Measurements from ENCODE around the gene PASD1. TPM values are rescaled to one million over a fixed set of nuclear protein-coding genes. Genes with fewer than 3 reads are reported as not detected.
"Not testable (repeated sequence)": the region's sequence is repeated elsewhere in the genome, so short reads cannot be mapped to it uniquely, and the experiment has no call there.

Gene PASD1
- total RNA-seq, 1 donor from 2014 or later, result not detected

DNA sequence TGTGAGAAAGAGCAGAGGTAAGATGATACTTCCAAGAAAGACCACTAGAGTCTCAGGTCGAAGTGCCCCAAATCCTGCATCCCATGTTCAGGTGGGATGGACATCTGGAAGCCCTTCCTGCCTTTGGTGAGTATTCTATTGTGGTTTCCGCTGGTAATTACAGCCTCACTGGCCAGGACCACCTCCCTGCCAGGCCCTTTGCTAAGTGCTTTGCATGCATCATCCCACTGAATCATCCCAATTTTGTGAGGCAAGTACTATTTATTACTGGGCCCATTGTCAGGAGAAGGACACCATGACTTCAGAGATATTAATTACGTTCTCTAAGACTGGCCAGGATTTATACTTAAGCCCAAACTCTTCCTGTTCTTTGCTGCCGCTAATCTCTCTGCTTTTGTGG, 10.7 kb upstream of the PASD1 start:
- H3F3A ChIP-seq (ENCODE audit: low read depth), result no peaks in the 10 kb centered on the region
- H3K27me3 ChIP-seq, result no peaks in the 10 kb centered on the region
- no peak overlapping the region for H3K4me2 ChIP-seq
- no peak for DNase-seq (ENCODE audit: low spot score)
- Mint-ChIP-seq H3K27ac (no peak overlapping the region), H3K36me3 (no peaks in the 10 kb centered on the region), H3K9me3 (peaks cover 7% of the 10 kb centered on the region), H3K4me1 (no peaks in the 10 kb centered on the region), H3K27me3 (ENCODE audit: insufficient read depth, low read depth) (no peaks in the 10 kb centered on the region), H3K4me3 (no peak overlapping the region)
- no peak overlapping the region for H3K27ac ChIP-seq
- H3K79me2 ChIP-seq (ENCODE audit: low read depth), result no peaks in the 10 kb centered on the region
- H3K9ac ChIP-seq, result no peak overlapping the region
- no peaks in the 10 kb centered on the region for H4K20me1 ChIP-seq (ENCODE audit: low read depth)
- H2AFZ ChIP-seq (replicated peaks), result no peak overlapping the region
- no peaks in the 10 kb centered on the region for H3K36me3 ChIP-seq
- no peaks in the 10 kb centered on the region for H3K9me3 ChIP-seq (ENCODE audit: low read depth)
- H3K4me1 ChIP-seq, result no peaks in the 10 kb centered on the region
- no peak for TF ChIP-seq EZH2 (IDR thresholded peaks at IDR 0.05)
- no peak for TF ChIP-seq EZH2phosphoT487 (IDR thresholded peaks at IDR 0.05)
- TF ChIP-seq, protein P1, sequence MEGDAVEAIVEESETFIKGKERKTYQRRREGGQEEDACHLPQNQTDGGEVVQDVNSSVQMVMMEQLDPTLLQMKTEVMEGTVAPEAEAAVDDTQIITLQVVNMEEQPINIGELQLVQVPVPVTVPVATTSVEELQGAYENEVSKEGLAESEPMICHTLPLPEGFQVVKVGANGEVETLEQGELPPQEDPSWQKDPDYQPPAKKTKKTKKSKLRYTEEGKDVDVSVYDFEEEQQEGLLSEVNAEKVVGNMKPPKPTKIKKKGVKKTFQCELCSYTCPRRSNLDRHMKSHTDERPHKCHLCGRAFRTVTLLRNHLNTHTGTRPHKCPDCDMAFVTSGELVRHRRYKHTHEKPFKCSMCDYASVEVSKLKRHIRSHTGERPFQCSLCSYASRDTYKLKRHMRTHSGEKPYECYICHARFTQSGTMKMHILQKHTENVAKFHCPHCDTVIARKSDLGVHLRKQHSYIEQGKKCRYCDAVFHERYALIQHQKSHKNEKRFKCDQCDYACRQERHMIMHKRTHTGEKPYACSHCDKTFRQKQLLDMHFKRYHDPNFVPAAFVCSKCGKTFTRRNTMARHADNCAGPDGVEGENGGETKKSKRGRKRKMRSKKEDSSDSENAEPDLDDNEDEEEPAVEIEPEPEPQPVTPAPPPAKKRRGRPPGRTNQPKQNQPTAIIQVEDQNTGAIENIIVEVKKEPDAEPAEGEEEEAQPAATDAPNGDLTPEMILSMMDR (IDR thresholded peaks at IDR 0.05), result no peak
- H3K4me3 ChIP-seq, result no peak overlapping the region

DNA sequence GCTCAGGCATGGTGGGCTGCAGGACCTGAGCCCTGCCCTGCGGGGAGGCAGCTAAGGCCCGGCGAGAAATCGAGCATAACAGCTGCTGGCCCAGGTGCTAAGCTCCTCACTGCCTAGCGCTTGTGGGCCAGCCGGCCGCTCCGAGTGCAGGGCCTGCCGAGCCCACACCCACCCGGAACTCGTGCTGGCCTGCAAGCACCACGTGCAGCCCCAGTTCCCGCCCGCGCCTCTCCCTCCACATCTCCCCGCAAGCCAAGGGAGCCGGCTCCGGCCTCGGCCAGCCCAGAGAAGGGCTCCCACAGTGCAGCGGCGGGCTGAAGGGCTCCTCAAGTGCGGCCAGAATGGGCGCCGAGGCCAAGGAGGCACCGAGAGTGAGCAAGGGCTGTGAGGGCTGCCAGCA, 8.2 kb upstream of the PASD1 start:
- H3K27ac ChIP-seq; H3K9me3 Mint-ChIP-seq; H3K9me3 ChIP-seq (ENCODE audit: low read depth): not testable (repeated sequence)

DNA sequence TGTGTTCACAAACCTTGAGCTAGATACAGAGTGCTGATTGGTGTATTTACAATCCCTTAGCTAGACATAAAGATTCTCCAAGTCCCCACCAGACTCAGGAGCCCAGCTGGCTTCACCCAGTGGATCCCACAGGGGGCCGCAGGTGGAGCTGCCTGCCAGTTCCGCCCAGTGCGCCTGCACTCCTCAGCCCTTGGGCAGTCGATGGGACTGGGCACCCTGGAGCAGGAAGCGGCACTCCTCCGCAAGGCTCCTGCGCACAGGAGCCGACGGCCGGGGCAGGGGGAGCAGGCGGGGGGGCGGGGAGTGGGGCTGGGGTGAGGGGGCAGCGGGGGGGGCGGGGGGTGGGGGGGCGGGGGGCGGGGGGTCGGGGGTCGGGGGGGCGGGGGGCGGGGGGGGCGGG, 990 bp upstream of the PASD1 start:
- not testable (repeated sequence) for H3K79me2 ChIP-seq (ENCODE audit: low read depth); H3K9me3 ChIP-seq (ENCODE audit: low read depth); H3K27me3 Mint-ChIP-seq (ENCODE audit: insufficient read depth, low read depth); H3K27ac Mint-ChIP-seq; H3K27me3 ChIP-seq; H3K4me2 ChIP-seq; H2AFZ ChIP-seq (replicated peaks); H3K36me3 ChIP-seq; H3K36me3 Mint-ChIP-seq; H3F3A ChIP-seq (ENCODE audit: low read depth); DNase-seq (ENCODE audit: low spot score); H3K4me3 Mint-ChIP-seq; H3K4me1 ChIP-seq; H4K20me1 ChIP-seq (ENCODE audit: low read depth); H3K4me3 ChIP-seq; H3K4me1 Mint-ChIP-seq; H3K27ac ChIP-seq; H3K9ac ChIP-seq
- peaks cover 20% of the 10 kb centered on the region for H3K9me3 Mint-ChIP-seq

More for the DNA sequence above, 8.2 kb upstream of the PASD1 start:
- H3K4me3 Mint-ChIP-seq; H3F3A ChIP-seq (ENCODE audit: low read depth); H3K79me2 ChIP-seq (ENCODE audit: low read depth); H2AFZ ChIP-seq (replicated peaks); H3K4me1 Mint-ChIP-seq; DNase-seq (ENCODE audit: low spot score); H3K36me3 Mint-ChIP-seq; H3K27ac Mint-ChIP-seq; H4K20me1 ChIP-seq (ENCODE audit: low read depth); H3K27me3 ChIP-seq; H3K9ac ChIP-seq; H3K27me3 Mint-ChIP-seq (ENCODE audit: insufficient read depth, low read depth); H3K36me3 ChIP-seq; H3K4me2 ChIP-seq; H3K4me3 ChIP-seq; H3K4me1 ChIP-seq: not testable (repeated sequence)

DNA sequence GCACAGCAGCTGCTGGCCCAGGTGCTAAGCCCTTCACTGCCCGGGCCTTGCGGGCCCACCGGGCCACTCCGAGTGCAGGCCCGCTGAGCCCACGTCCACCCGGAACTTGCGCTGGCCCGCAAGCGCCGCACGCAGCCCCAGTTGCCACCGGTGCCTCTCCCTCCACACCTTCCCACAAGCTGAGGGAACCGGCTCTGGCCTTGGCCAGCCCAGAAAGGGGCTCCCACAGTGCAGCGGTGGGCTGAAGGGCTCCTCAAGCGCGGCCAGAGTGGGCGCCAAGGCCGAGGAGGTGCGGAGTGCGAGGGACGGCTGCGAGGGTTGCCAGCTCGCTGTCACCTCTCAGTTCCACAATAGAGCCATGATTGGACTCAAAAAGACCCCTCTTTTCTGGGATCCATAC, 472 bp upstream of the PASD1 start:
- not testable (repeated sequence) for H3K27ac Mint-ChIP-seq; H3K4me1 ChIP-seq; H3K4me3 ChIP-seq; H3K4me3 Mint-ChIP-seq; H3K4me2 ChIP-seq; H3K4me1 Mint-ChIP-seq; H3K27ac ChIP-seq; DNase-seq (ENCODE audit: low spot score); H3K36me3 Mint-ChIP-seq; H3K79me2 ChIP-seq (ENCODE audit: low read depth); H3K27me3 ChIP-seq; H3F3A ChIP-seq (ENCODE audit: low read depth); H4K20me1 ChIP-seq (ENCODE audit: low read depth); H3K36me3 ChIP-seq; H3K9me3 ChIP-seq (ENCODE audit: low read depth); H3K9ac ChIP-seq; H2AFZ ChIP-seq (replicated peaks); H3K27me3 Mint-ChIP-seq (ENCODE audit: insufficient read depth, low read depth)
- peaks cover 20% of the 10 kb centered on the region for H3K9me3 Mint-ChIP-seq

DNA sequence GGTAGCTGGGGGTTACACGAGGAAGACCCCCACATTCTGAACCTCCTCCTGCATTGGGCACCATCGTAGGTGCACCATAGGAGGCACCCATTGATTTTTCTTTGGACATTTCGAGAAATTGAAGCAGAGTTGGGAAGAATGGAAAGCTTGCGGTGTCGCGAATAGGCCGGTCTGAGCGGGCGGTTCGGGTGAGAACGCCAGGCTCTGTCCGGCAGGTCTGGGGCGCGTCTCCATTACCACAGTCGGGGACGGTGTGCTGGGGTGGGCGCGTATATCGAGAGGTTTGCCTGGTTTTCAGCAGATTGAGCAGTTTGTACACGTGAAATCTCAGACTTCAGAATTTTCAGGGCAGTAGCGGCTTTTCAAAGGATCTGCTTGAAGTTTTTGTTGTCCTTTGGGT, 560 bp downstream of the PASD1 start:
- Histone ChIP-seq H3K9me3 (ENCODE audit: low read depth) (no peaks in the 10 kb centered on the region), H3K4me2 (no peak overlapping the region), H3K9ac (no peak overlapping the region), H3F3A (ENCODE audit: low read depth) (no peaks in the 10 kb centered on the region), H3K36me3 (no peaks in the 10 kb centered on the region), H2AFZ (replicated peaks) (no peak overlapping the region), H3K27ac (no peak overlapping the region), H4K20me1 (ENCODE audit: low read depth) (no peaks in the 10 kb centered on the region), H3K79me2 (ENCODE audit: low read depth) (no peaks in the 10 kb centered on the region), H3K4me1 (no peaks in the 10 kb centered on the region), H3K4me3 (no peak overlapping the region), H3K27me3 (no peaks in the 10 kb centered on the region)
- H3K36me3 Mint-ChIP-seq, result no peaks in the 10 kb centered on the region
- DNase-seq (ENCODE audit: low spot score), result no peak
- H3K4me1 Mint-ChIP-seq, result no peaks in the 10 kb centered on the region
- H3K27me3 Mint-ChIP-seq (ENCODE audit: insufficient read depth, low read depth), result peaks cover 3% of the 10 kb centered on the region
- H3K27ac Mint-ChIP-seq, result no peak overlapping the region
- no peak for TF ChIP-seq EZH2phosphoT487 (IDR thresholded peaks at IDR 0.05)
- no peak for TF ChIP-seq EZH2 (IDR thresholded peaks at IDR 0.05)
- TF ChIP-seq, protein P1 (IDR thresholded peaks at IDR 0.05), result no peak
- no peak overlapping the region for H3K4me3 Mint-ChIP-seq
- peaks cover 20% of the 10 kb centered on the region for H3K9me3 Mint-ChIP-seq

DNA sequence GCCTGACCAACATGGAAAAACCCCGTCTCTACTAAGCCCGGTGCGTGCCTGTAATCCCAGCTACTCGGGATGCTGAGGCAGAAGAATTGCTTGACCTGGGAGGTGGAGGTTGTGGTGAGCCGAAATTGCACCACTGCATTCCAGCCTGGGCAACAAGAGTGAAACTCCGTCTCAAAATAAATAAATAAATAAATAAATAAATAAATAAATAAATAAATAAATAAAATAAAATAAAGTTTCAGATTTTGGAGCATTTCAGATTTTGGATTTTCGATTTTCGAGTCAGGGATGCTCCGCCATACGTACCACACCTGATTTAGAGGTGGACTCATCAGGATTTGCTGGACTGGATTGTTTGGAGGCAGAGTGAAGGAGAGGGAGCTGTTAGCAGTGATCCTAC, 3.4 kb downstream of the PASD1 start:
- DNase-seq (ENCODE audit: low spot score); H3K9ac ChIP-seq; H3K27ac ChIP-seq; H3K27ac Mint-ChIP-seq; H3K4me3 Mint-ChIP-seq; H3K9me3 ChIP-seq (ENCODE audit: low read depth); H2AFZ ChIP-seq (replicated peaks); H3K4me3 ChIP-seq; H3K4me2 ChIP-seq; H3K36me3 ChIP-seq; H3K79me2 ChIP-seq (ENCODE audit: low read depth); H4K20me1 ChIP-seq (ENCODE audit: low read depth); H3K27me3 ChIP-seq; H3K4me1 Mint-ChIP-seq; H3K27me3 Mint-ChIP-seq (ENCODE audit: insufficient read depth, low read depth); H3K36me3 Mint-ChIP-seq; H3K9me3 Mint-ChIP-seq: not testable (repeated sequence)
- Histone ChIP-seq H3K4me1 (peaks cover 14% of the 10 kb centered on the region), H3F3A (ENCODE audit: low read depth) (peaks cover 18% of the 10 kb centered on the region)

Measured in neural progenitor cell (in vitro differentiated cells).